Neutrophil (primary cell): Measurements from ENCODE around the gene ANKRD6.

Experiments
- H3K27ac ChIP-seq: fragments of 200-600 bp; sonication (generic); 2 replicates; pipeline ENCODE4 v1.5.1; 2016; ENCODE audit warnings: mild to moderate bottlenecking, moderate library complexity
- H3K27me3 ChIP-seq: fragments of 200-600 bp; sonication (generic); 2 replicates; pipeline ENCODE4 v1.6.0; 2016; ENCODE audit warnings: mild to moderate bottlenecking
- H3K36me3 ChIP-seq: fragments of 200-600 bp; sonication (generic); 2 replicates; pipeline ENCODE4 v1.5.1; 2017
- H3K4me1 ChIP-seq, 2 experiments: fragments of 200-600 bp in 1 of 2; sonication (generic) in 1 of 2; 1 replicate in 1 of 2; 2 replicates in 1 of 2; pipeline versions ENCODE4 v1.5.1 to v1.6.1; 2013 to 2016; ENCODE audit warnings: low read depth in 1 of 2, low read length in 1 of 2, mild to moderate bottlenecking in 1 of 2, moderate library complexity in 1 of 2; ENCODE audit not compliant: control insufficient read depth in 1 of 2, insufficient read depth in 1 of 2
- H3K4me3 ChIP-seq, 2 experiments: fragments of 200-600 bp in 1 of 2; sonication (generic) in 1 of 2; 1 replicate in 1 of 2; 2 replicates in 1 of 2; pipeline ENCODE4 v1.5.1; 2013 to 2016; ENCODE audit warnings: low read depth in 1 of 2, low read length in 1 of 2, mild to moderate bottlenecking in 1 of 2, moderate library complexity in 1 of 2
- H3K9me3 ChIP-seq: fragments of 200-600 bp; sonication (generic); 2 replicates; pipeline ENCODE4 v1.5.1; 2016
- CTCF ChIP-seq: fragments of 200-600 bp; sonication (generic); IDR thresholded peaks from 2 replicates; pipeline ENCODE4 v1.5.1; 2016; ENCODE audit warnings: antibody characterized with exemption

Gene ANKRD6

DNA sequence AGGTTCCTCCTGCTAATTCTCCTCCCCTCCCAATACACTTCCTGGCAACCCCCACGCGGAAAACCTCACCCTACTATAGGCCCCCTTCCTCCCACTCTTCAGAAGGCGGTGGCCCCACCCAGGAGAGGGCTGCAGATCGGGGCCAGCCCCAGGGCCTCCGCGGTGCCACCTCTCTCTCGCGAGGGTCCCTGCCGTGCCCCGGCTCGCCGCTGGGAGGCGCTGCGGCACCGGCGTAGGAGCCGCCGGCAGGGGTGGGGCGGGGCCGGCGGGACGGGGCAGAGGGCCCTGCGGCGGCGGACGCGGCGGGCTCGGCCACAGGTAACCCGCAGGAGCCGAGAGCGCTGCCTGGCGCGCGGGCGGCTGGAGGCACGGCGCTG is at the start of gene ANKRD6:
ANKRD6 (plus strand) TSS at position 278 of the 377 bp plus-strand sequence. CDS start 133,825 bp downstream, outside the sequence.
- H3K27me3 ChIP-seq: peaks cover 6% of the 10 kb centered on the region
- H3K36me3 ChIP-seq: no peaks in the 10 kb centered on the region
- H3K9me3 ChIP-seq: no peaks in the 10 kb centered on the region
- H3K4me3 ChIP-seq: peak within 1 kb of the TSS; percentile 73 to 90
- H3K4me1 ChIP-seq: peaks cover 15% of the 10 kb centered on the region in 2 experiments
- H3K27ac ChIP-seq: peak within 1 kb of the TSS; percentile 63
- peak; percentile 98 for TF ChIP-seq CTCF

GRCh38 chr6:89385156-89385667 is 47.7 kb upstream of the ANKRD6 start:
- peak overlapping the region; percentile 19 for H3K27ac ChIP-seq
- no peak overlapping the region for H3K4me3 ChIP-seq
- peaks cover 21 to 33% of the 10 kb centered on the region in 2 experiments for H3K4me1 ChIP-seq
- no peaks in the 10 kb centered on the region for H3K9me3 ChIP-seq
- H3K36me3 ChIP-seq: peaks cover 26% of the 10 kb centered on the region
- H3K27me3 ChIP-seq: no peaks in the 10 kb centered on the region
- TF ChIP-seq CTCF: no peak

DNA sequence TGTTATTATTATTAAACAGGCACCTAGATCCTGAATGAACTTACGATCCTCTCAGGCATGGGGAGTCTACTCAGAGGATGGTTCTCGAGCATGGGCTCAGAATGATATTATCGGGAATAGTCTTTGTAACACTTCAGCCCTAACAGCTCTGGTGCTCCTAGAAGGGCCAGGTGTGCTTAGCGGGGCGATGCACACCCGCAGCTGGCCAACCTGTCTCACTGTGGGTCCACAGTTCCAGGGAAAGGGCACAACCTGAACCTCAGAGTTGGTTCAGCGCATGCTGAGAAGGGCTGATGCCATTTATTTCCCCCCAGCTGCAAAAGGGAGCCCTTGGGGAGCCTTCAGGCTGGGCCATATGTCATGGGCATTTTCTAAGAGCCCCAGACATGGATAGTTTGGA is 47.1 kb upstream of the ANKRD6 start:
- H3K27ac ChIP-seq: peak overlapping the region; percentile 30
- H3K9me3 ChIP-seq: no peaks in the 10 kb centered on the region
- peaks cover 26% of the 10 kb centered on the region for H3K36me3 ChIP-seq
- H3K4me3 ChIP-seq: no peak overlapping the region
- no peak for TF ChIP-seq CTCF
- peaks cover 14 to 33% of the 10 kb centered on the region in 2 experiments for H3K4me1 ChIP-seq
- H3K27me3 ChIP-seq: no peaks in the 10 kb centered on the region

GRCh38 chr6:89386917-89387491 is 45.9 kb upstream of the ANKRD6 start:
- peaks cover 26% of the 10 kb centered on the region for H3K36me3 ChIP-seq
- peak overlapping the region; percentile 9 for H3K27ac ChIP-seq
- no peak overlapping the region for H3K4me3 ChIP-seq
- peaks cover 8 to 29% of the 10 kb centered on the region in 2 experiments for H3K4me1 ChIP-seq
- TF ChIP-seq CTCF: no peak
- H3K9me3 ChIP-seq: no peaks in the 10 kb centered on the region
- no peaks in the 10 kb centered on the region for H3K27me3 ChIP-seq

DNA sequence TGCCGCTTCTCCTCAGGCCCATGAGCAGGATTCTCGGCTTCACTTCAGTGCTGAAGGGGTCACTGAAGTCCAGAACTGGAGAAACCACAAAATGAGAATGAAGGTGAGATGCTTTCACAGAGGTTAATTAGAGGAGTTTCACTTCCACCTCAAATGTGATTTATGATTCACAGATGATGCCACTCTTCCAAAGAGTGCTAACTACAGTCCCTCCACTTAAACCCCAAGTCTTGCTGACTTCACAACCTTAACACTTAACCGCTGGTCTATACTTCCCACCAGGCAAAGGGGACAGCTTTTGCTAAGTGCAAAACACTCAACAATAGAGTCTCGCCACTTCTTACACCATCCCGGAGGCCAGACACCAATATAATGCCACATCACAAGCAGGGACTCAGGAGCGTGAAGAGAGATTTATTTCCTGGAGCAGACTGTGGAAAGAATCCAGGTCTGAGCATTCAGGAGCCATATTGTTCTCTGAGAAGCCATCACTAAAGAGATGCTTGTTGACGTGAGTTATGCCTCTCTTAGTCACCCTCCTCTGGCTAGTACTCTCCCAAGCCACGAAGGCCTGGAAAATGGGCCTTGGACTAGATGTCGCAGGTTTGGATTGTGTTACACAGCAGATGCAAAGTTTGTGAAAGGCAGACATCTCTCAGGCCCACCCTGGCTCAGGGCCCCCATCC is 45.3 kb upstream of the ANKRD6 start:
- Histone ChIP-seq H3K9me3 (no peaks in the 10 kb centered on the region), H3K4me1 (peaks cover 9 to 35% of the 10 kb centered on the region in 2 experiments), H3K27me3 (no peaks in the 10 kb centered on the region), H3K36me3 (peaks cover 26% of the 10 kb centered on the region), H3K27ac (peak overlapping the region; percentile 9), H3K4me3 (no peak overlapping the region)
- TF ChIP-seq CTCF: no peak
